B cell (primary cell): Measurements from ENCODE around the gene GRB10. TPM values are rescaled to one million over a fixed set of nuclear protein-coding genes. Genes with fewer than 3 reads are reported as not detected.

Experiments
- ATAC-seq: fragments of 200-7000 bp; cut with Tn5 transposase; one replicate; pipeline ENCODE4 v1.10.0; 2021; ENCODE audit warnings: low read depth, mild to moderate bottlenecking, moderate number of reproducible peaks, moderate library complexity
- CTCF ChIA-PET: fragments of 350-600 bp; sonication (Branson Sonifier 250); formaldehyde crosslinking; loops from one replicate; lab custom pipeline; 2021; ENCODE audit warnings: antibody characterized with exemption, inconsistent platforms; lab: Charles Lee
- POLR2A ChIA-PET: fragments of 350-600 bp; sonication (Branson Sonifier 250); formaldehyde crosslinking; loops from one replicate; lab custom pipeline; 2021; ENCODE audit warnings: antibody characterized with exemption; lab: Charles Lee
- DNase-seq: peaks from one replicate; pipeline ENCODE4 v3.0.0; 2013
- H2AFZ ChIP-seq: 2 replicates; pipeline ENCODE4 v1.6.1; 2012; ENCODE audit warnings: mild to moderate bottlenecking, low read depth, low read length; ENCODE audit not compliant: insufficient read depth, poor library complexity, severe bottlenecking
- H3K27ac ChIP-seq, 2 donors: 1 replicate in 1 of 2; 2 replicates in 1 of 2; pipeline ENCODE4 v1.5.1; 2012 to 2013; ENCODE audit warnings: low read length in 2 of 2, mild to moderate bottlenecking in 2 of 2, moderate library complexity in 1 of 2
- H3K27me3 ChIP-seq, 4 experiments: fragments of 200-600 bp in 1 of 4; sonication (generic) in 1 of 4; replicated peaks in 1 of 4; 1 replicate in 2 of 4; 2 replicates in 2 of 4; pipeline versions ENCODE4 v1.6.1 to v1.7.0; 2013 to 2016; ENCODE audit warnings: low read length in 3 of 4, mild to moderate bottlenecking in 2 of 4, mixed read lengths in 1 of 4, moderate library complexity in 1 of 4; ENCODE audit not compliant: insufficient read depth in 4 of 4, control insufficient read depth in 3 of 4; ENCODE audit errors: control extremely low read depth in 1 of 4
- H3K36me3 ChIP-seq, 2 experiments: replicated peaks in 1 of 2; 1 replicate in 1 of 2; 2 replicates in 1 of 2; pipeline versions ENCODE4 v1.6.1 to v1.7.1; 2013; ENCODE audit warnings: low read length in 1 of 2; ENCODE audit not compliant: insufficient read depth in 2 of 2, control insufficient read depth in 1 of 2; ENCODE audit errors: control extremely low read depth in 1 of 2, extremely low read depth in 1 of 2
- H3K4me1 ChIP-seq, 2 donors: fragments of 200-600 bp in 1 of 2; sonication (generic) in 1 of 2; 1 replicate in 1 of 2; 2 replicates in 1 of 2; pipeline versions ENCODE4 v1.5.1 to v1.6.1; 2013 to 2017; ENCODE audit warnings: low read length in 2 of 2; ENCODE audit not compliant: control insufficient read depth in 2 of 2, insufficient read depth in 2 of 2
- H3K4me2 ChIP-seq: replicated peaks from 2 replicates; pipeline ENCODE3; 2012; ENCODE audit warnings: mild to moderate bottlenecking, low read depth, low read length; ENCODE audit not compliant: poor library complexity, severe bottlenecking
- H3K4me3 ChIP-seq, 5 experiments: fragments of 200-600 bp in 1 of 5; sonication (generic) in 1 of 5; 1 replicate in 3 of 5; 2 replicates in 2 of 5; pipeline versions ENCODE4 v1.5.1 to v1.7.0; 2011 to 2016; ENCODE audit warnings: low read length in 4 of 5, mild to moderate bottlenecking in 4 of 5, low read depth in 2 of 5, control low read depth in 1 of 5, moderate library complexity in 1 of 5; ENCODE audit not compliant: insufficient read depth in 1 of 5; ENCODE audit errors: control extremely low read depth in 1 of 5, extremely low read depth in 1 of 5
- H3K79me2 ChIP-seq: fragments of 200-600 bp; sonication (generic); one replicate; pipeline ENCODE4 v1.6.0; 2016; ENCODE audit warnings: low read length; ENCODE audit not compliant: control insufficient read depth, insufficient read depth
- H3K9ac ChIP-seq: fragments of 200-600 bp; sonication (generic); 2 replicates; pipeline ENCODE4 v1.6.1; 2017; ENCODE audit warnings: mild to moderate bottlenecking, low read length, moderate library complexity
- H3K9me3 ChIP-seq, 3 donors: one replicate each; pipeline versions ENCODE4 v1.6.1 to v1.7.1; 2013; ENCODE audit warnings: low read length in 2 of 3; ENCODE audit not compliant: control insufficient read depth in 2 of 3, insufficient read depth in 1 of 3; ENCODE audit errors: control extremely low read depth in 1 of 3
- H4K20me1 ChIP-seq: 2 replicates; pipeline ENCODE4 v1.6.0; 2012; ENCODE audit warnings: mild to moderate bottlenecking, low read length; ENCODE audit not compliant: insufficient read depth, control insufficient read depth, poor library complexity, severe bottlenecking
- H3K27ac Mint-ChIP-seq: one replicate; pipeline ENCODE4 v1.8.0; 2021; ENCODE audit warnings: mixed read lengths
- H3K27me3 Mint-ChIP-seq: one replicate; pipeline ENCODE4 v1.8.0; 2021; ENCODE audit warnings: mixed read lengths
- H3K4me1 Mint-ChIP-seq: one replicate; pipeline ENCODE4 v1.8.0; 2021; ENCODE audit warnings: mixed read lengths
- H3K4me3 Mint-ChIP-seq: one replicate; pipeline ENCODE4 v1.8.0; 2021; ENCODE audit warnings: mixed read lengths
- H3K9me3 Mint-ChIP-seq: one replicate; pipeline ENCODE4 v1.8.0; 2022; ENCODE audit warnings: mixed read lengths; ENCODE audit not compliant: insufficient read depth
- CTCF ChIP-seq: fragments of 200-600 bp; IDR thresholded peaks from one replicate; pipeline ENCODE4 v1.8.0; 2022; ENCODE audit warnings: antibody characterized with exemption, mild to moderate bottlenecking
- EZH2 ChIP-seq: IDR thresholded peaks from 2 replicates; pipeline ENCODE4 v1.6.1; 2012; ENCODE audit warnings: borderline replicate concordance, low read depth, mild to moderate bottlenecking, moderate library complexity, low read length; ENCODE audit not compliant: insufficient read depth, poor library complexity, severe bottlenecking
- WGBS: methylation state at CpG from one replicate; pipeline ENCODE4 v1.1.5; 2013; ENCODE audit warnings: missing lambda C conversion rate; ENCODE audit not compliant: insufficient coverage; 5-methylcytosine and 5-hydroxymethylcytosine counted together
- intact Hi-C: fragments of 100-400 bp; cut with micrococcal nuclease; formaldehyde crosslinking; loops from one replicate; pipeline ENCODE4 v1.10.0; 2022
- polyA plus RNA-seq: library from polyadenylated mRNA; depleted of rRNA; stranded (reverse); fragments of >200 nt; gene quantifications from 2 replicates; pipeline ENCODE4 v1.2.3, GENCODE V29; 2012
- total RNA-seq, 2 donors: library from RNA; stranded (reverse); fragments of 120-200 nt in 1 of 2; gene quantifications; 1 replicate in 1 of 2; 2 replicates in 1 of 2; pipeline versions ENCODE4 v1.2.3 to v1.2.4, GENCODE V29; 2013 to 2022

The GRB10 gene
- total and polyA plus RNA-seq, 2 donors (not counting 1 experiment from before 2014, with no cell fraction given), result 0.04 TPM; not detected in 1

DNA sequence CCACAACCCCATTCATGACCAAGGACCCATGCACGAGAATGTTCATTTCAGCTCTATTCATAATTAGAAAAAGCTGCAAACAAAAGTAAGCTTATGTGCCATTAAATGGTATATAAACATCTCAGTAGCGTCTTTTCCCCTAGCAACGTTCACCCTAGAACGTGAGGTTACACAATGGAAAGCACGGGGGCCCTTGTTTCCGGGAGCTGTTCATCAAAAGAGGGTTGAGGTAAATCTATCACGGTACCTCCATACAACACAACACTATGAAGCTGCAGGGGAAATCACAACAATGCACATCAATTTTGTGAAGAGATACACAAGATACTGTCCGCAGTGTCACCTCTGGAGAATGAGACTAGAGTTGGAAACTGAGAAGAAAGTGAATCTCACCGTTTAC, 136.6 kb downstream of the GRB10 start:
- ATAC-seq, result no peak
- CTCF ChIA-PET, result interaction anchor here (3.6 kb wide), 1 partner anchor 13 kb away, joined by 24 read pairs; no protein-coding TSS in a partner anchor

GRCh38 chr7:50645186-50645585, 137.5 kb downstream of the GRB10 start:
- intact Hi-C loops, result no loop called here
- Histone ChIP-seq H3K27ac (no peak overlapping the region), H3K9ac (no peak overlapping the region), H3K9me3 (no peaks in the 10 kb centered on the region), H3K79me2 (no peaks in the 10 kb centered on the region), H4K20me1 (no peaks in the 10 kb centered on the region), H2AFZ (no peak overlapping the region), H3K4me3 (no peak overlapping the region), H3K4me2 (no peak overlapping the region), H3K4me1 (no peaks in the 10 kb centered on the region), H3K36me3 (no peaks in the 10 kb centered on the region), H3K27me3 (no peaks in the 10 kb centered on the region)
- TF ChIP-seq EZH2, result no peak
- no peak for TF ChIP-seq CTCF
- no peaks in the 10 kb centered on the region for H3K9me3 Mint-ChIP-seq
- no peak overlapping the region for H3K27ac Mint-ChIP-seq
- H3K4me3 Mint-ChIP-seq, result no peak overlapping the region
- ATAC-seq (no peak), DNase-seq (no peak)
- H3K4me1 Mint-ChIP-seq, result no peaks in the 10 kb centered on the region
- CTCF ChIA-PET, result interaction anchor here (1.6 to 3.6 kb wide), 2 partner anchors 12 to 16 kb away, joined by 4 to 24 read pairs; no protein-coding TSS in a partner anchor
- POLR2A ChIA-PET, result no interaction called here
- H3K27me3 Mint-ChIP-seq, result peaks cover 9% of the 10 kb centered on the region

More for the DNA sequence above, 136.6 kb downstream of the GRB10 start:
- Histone ChIP-seq H3K4me1 (no peaks in the 10 kb centered on the region), H3K9me3 (no peaks in the 10 kb centered on the region), H3K27me3 (no peaks in the 10 kb centered on the region), H2AFZ (no peak overlapping the region), H3K79me2 (no peaks in the 10 kb centered on the region), H3K9ac (no peak overlapping the region), H3K4me2 (no peak overlapping the region), H3K4me3 (no peak overlapping the region), H3K27ac (no peak overlapping the region), H4K20me1 (no peaks in the 10 kb centered on the region), H3K36me3 (no peaks in the 10 kb centered on the region)
- intact Hi-C loops, result no loop called here
- POLR2A ChIA-PET, result no interaction called here
- Mint-ChIP-seq H3K4me3 (no peak overlapping the region), H3K27me3 (peaks cover 3% of the 10 kb centered on the region), H3K27ac (no peak overlapping the region), H3K9me3 (no peaks in the 10 kb centered on the region), H3K4me1 (no peaks in the 10 kb centered on the region)
- WGBS, result no CpG with 5 or more reads among the region's 9 CpGs
- no peak for DNase-seq
- TF ChIP-seq EZH2 (no peak), CTCF (no peak)
